EL (cell line): ENCODE measurements around the gene FBXL5.

ENCODE experiments used
- DNase-seq: peaks from one replicate; pipeline ENCODE4 v3.0.0-alpha.2; 2016

Gene FBXL5

GRCh38 chr4:15655223-15656037 lies at the start of gene FBXL5:
FBXL5 (minus strand) TSS chr4:15655357; CDS start chr4:15655287, 70 bp downstream.
- peak; percentile 85 for DNase-seq

GRCh38 chr4:15704129-15704528 lies 49.0 kb upstream of the FBXL5 start:
- no peak for DNase-seq

GRCh38 chr4:15703439-15703838 lies 48.3 kb upstream of the FBXL5 start:
- DNase-seq, result no peak

- DNase-seq, result peak; percentile 72
These were observed 47.8 kb upstream of the FBXL5 start, which contains the start of gene BST1 for GRCh38 chr4:15702941-15703403. BST1 (plus strand) TSS chr4:15703065; CDS start chr4:15703145, 80 bp downstream.

GRCh38 chr4:15696866-15697265 lies 41.7 kb upstream of the FBXL5 start:
- DNase-seq, result no peak

- DNase-seq, result no peak
These were observed 40.6 kb upstream of the FBXL5 start for GRCh38 chr4:15695729-15696128.

GRCh38 chr4:15695240-15695699 lies 40.1 kb upstream of the FBXL5 start:
- DNase-seq, result peak; percentile 97

- no peak for DNase-seq
These were observed 39.3 kb upstream of the FBXL5 start for GRCh38 chr4:15694431-15694830.

- peak; percentile 25 for DNase-seq
These were observed 37.4 kb upstream of the FBXL5 start for GRCh38 chr4:15692602-15693001.

GRCh38 chr4:15691346-15692135 lies 36.4 kb upstream of the FBXL5 start:
- DNase-seq, result peak; percentile 90

- peak; percentile 98 for DNase-seq
These were observed 35.1 kb upstream of the FBXL5 start for GRCh38 chr4:15690020-15690809.

GRCh38 chr4:15689540-15689939 lies 34.4 kb upstream of the FBXL5 start:
- DNase-seq, result peak; percentile 49

GRCh38 chr4:15688051-15688450 lies 32.9 kb upstream of the FBXL5 start:
- DNase-seq, result no peak

GRCh38 chr4:15684498-15684897 lies 29.3 kb upstream of the FBXL5 start:
- no peak for DNase-seq

GRCh38 chr4:15683143-15683495 lies 28.0 kb upstream of the FBXL5 start:
- DNase-seq, result no peak

GRCh38 chr4:15682242-15683142 lies 27.3 kb upstream of the FBXL5 start:
- no peak for DNase-seq

GRCh38 chr4:15681372-15682241 lies 26.4 kb upstream of the FBXL5 start, which contains the start of gene FAM200B:
FAM200B (plus strand) TSS chr4:15681827; CDS start chr4:15686978, 5,151 bp downstream.
- DNase-seq, result peak; percentile 100

- DNase-seq, result no peak
These were observed 25.9 kb upstream of the FBXL5 start for GRCh38 chr4:15681067-15681371.

GRCh38 chr4:15677507-15677988 lies 22.4 kb upstream of the FBXL5 start:
- peak; percentile 52 for DNase-seq

GRCh38 chr4:15676899-15677298 lies 21.7 kb upstream of the FBXL5 start:
- no peak for DNase-seq

GRCh38 chr4:15676039-15676438 lies 20.9 kb upstream of the FBXL5 start:
- DNase-seq, result no peak
